ENCODE measurements around the gene CCDC188. TPM values are rescaled to one million over a fixed set of nuclear protein-coding genes. Genes with fewer than 3 reads are reported as not detected.

The CCDC188 gene
- total and polyA plus RNA-seq, 2 of the 13 experiments (the other 11 are each of a cell fraction or from before 2014, with no cell fraction given), result not detected

DNA sequence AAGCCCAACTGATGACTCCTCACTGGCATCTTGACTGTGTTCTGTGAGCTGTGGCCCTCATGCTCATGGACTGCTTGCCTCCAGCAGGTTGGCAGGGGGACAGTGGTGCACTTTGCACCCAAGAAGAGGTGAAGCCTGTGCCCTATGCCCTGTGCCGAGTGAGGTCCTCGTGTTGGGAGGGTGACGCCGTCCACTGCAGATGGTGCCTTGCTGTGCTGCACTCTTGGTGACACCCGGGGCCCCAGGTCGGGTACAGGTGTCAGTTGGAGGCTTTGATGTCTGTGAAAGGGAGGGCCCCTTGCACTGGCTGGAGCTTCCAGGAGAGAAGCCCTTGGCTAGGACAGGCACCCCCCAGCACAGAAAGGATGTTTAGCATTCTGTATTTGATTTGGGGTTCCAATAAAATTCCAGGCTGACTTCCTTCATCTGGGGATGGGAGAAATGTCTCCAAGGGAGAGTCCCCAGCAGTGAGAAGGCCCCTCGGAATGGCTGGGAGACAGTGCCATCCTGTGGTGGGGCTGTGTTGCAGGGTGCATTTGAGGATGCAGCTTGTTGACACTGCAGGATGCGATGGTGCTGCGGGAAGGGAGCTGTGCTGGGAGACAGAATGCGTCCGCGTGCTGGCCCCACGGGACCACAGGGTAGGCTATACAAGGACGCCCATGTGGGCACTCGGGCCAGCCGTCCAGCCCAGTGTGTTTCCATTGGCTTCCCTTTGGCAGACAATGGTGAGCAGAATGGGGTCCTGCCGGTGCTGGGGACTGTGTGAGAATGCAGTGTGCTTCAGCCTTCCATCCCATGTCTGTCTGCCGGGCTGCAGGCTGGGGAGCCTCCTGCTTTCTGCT is 21.7 kb downstream of the CCDC188 start (continued):
- TF ChIP-seq, protein P1, sequence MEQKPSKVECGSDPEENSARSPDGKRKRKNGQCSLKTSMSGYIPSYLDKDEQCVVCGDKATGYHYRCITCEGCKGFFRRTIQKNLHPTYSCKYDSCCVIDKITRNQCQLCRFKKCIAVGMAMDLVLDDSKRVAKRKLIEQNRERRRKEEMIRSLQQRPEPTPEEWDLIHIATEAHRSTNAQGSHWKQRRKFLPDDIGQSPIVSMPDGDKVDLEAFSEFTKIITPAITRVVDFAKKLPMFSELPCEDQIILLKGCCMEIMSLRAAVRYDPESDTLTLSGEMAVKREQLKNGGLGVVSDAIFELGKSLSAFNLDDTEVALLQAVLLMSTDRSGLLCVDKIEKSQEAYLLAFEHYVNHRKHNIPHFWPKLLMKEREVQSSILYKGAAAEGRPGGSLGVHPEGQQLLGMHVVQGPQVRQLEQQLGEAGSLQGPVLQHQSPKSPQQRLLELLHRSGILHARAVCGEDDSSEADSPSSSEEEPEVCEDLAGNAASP (CRISPR knock-in tag; IDR thresholded peaks at IDR 0.05; ENCODE audit: borderline replicate concordance), result peak; percentile 70; the same call in 1 of the 2 replicates
- no peak for TF ChIP-seq MZF1 (CRISPR knock-in tag; IDR thresholded peaks at IDR 0.05; ENCODE audit: borderline replicate concordance)
- 0 out of 2 replicates have a peak, but pooled peaks have one; percentile 11 for TF ChIP-seq ZNF761 (CRISPR knock-in tag; conservative IDR thresholded peaks at IDR 0.05)
- no peak for TF ChIP-seq SIX1 (CRISPR knock-in tag; IDR thresholded peaks at IDR 0.05; ENCODE audit: borderline replicate concordance)
- TF ChIP-seq NKX3-1 (CRISPR knock-in tag; IDR thresholded peaks at IDR 0.05), result no peak
- TF ChIP-seq ZNF777 (CRISPR knock-in tag; IDR thresholded peaks at IDR 0.05), result no peak
- TF ChIP-seq FOXC1 (CRISPR knock-in tag; IDR thresholded peaks at IDR 0.05; ENCODE audit: borderline replicate concordance), result peak; percentile 50; the same call in 1 of the 2 replicates
- TF ChIP-seq ISL2 (CRISPR knock-in tag; IDR thresholded peaks at IDR 0.05), result no peak
- TF ChIP-seq TFE3 (CRISPR knock-in tag; IDR thresholded peaks at IDR 0.05), result no peak
- TF ChIP-seq HMGXB4 (CRISPR knock-in tag; IDR thresholded peaks at IDR 0.05; ENCODE audit: borderline replicate concordance in 1 of 2, low read depth in 1 of 2), result peak; percentile 64 to 81; a peak in 2 of 4 replicates
- no peak for TF ChIP-seq PRMT3 (CRISPR knock-in tag; IDR thresholded peaks at IDR 0.05; ENCODE audit: borderline replicate concordance, low read depth)
- no peak for TF ChIP-seq ZNF484 (CRISPR knock-in tag; IDR thresholded peaks at IDR 0.05; ENCODE audit: borderline replicate concordance, low read depth)
- TF ChIP-seq HDAC6 (IDR thresholded peaks at IDR 0.05; ENCODE audit: low read depth, low read length), result no peak
- TF ChIP-seq, protein P2, sequence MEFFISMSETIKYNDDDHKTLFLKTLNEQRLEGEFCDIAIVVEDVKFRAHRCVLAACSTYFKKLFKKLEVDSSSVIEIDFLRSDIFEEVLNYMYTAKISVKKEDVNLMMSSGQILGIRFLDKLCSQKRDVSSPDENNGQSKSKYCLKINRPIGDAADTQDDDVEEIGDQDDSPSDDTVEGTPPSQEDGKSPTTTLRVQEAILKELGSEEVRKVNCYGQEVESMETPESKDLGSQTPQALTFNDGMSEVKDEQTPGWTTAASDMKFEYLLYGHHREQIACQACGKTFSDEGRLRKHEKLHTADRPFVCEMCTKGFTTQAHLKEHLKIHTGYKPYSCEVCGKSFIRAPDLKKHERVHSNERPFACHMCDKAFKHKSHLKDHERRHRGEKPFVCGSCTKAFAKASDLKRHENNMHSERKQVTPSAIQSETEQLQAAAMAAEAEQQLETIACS (CRISPR knock-in tag; IDR thresholded peaks at IDR 0.05), result no peak
- no peak for TF ChIP-seq STAT6 (CRISPR knock-in tag; IDR thresholded peaks at IDR 0.05; ENCODE audit: borderline replicate concordance)
- TF ChIP-seq ZNF510 (CRISPR knock-in tag; IDR thresholded peaks at IDR 0.05; ENCODE audit: low read depth), result no peak
- TF ChIP-seq CSRNP1 (CRISPR knock-in tag; IDR thresholded peaks at IDR 0.05), result no peak; the same call in 1 of the 2 replicates
